ENCODE results near the gene UBR4.

DNA sequence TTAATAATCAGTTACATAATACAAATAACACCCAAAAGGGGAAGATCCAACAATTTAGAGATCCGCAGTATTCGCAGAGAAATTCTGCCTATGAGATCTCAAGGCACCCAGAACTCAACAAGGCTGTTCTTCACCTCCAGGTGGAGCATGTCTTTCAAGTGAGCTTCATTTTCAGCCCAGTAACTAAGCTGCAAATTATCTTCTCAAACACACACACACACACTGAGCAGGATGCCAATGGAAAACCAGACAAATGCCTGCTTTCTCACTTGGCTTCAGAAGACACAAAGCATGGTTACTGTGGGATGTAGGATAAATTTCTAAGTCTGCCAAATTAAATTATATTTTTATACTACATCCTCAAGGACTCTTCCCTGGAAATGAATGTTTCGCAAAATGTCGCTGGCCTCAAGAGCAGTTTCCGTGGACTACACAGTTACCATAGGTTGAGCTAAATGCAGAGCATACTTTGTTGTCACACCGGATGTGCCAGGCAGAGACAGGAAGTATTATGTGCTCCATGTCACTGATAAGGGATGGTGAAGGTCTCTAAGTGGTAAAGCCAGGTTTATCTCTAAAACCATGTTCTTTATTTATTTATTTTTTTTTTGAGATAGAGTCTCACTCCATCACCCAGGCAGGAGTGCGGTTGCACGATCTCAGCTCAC is 30.3 kb downstream of the UBR4 start:
- TF ChIP-seq, protein P1, sequence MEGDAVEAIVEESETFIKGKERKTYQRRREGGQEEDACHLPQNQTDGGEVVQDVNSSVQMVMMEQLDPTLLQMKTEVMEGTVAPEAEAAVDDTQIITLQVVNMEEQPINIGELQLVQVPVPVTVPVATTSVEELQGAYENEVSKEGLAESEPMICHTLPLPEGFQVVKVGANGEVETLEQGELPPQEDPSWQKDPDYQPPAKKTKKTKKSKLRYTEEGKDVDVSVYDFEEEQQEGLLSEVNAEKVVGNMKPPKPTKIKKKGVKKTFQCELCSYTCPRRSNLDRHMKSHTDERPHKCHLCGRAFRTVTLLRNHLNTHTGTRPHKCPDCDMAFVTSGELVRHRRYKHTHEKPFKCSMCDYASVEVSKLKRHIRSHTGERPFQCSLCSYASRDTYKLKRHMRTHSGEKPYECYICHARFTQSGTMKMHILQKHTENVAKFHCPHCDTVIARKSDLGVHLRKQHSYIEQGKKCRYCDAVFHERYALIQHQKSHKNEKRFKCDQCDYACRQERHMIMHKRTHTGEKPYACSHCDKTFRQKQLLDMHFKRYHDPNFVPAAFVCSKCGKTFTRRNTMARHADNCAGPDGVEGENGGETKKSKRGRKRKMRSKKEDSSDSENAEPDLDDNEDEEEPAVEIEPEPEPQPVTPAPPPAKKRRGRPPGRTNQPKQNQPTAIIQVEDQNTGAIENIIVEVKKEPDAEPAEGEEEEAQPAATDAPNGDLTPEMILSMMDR (IDR thresholded peaks at IDR 0.05), result no peak
- no peak for TF ChIP-seq FOXS1 (CRISPR knock-in tag; IDR thresholded peaks at IDR 0.05)
- no peak for TF ChIP-seq CBX8 (IDR thresholded peaks at IDR 0.05)
- TF ChIP-seq MYC (IDR thresholded peaks at IDR 0.05; ENCODE audit: borderline replicate concordance, low read length), result no peak
- TF ChIP-seq POLR2A (IDR thresholded peaks at IDR 0.05; ENCODE audit: low read length), result no peak
- no peak for TF ChIP-seq RNF2 (IDR thresholded peaks at IDR 0.05; ENCODE audit: borderline replicate concordance, low read depth)
- no peak for TF ChIP-seq BCL3 (IDR thresholded peaks at IDR 0.05)
- TF ChIP-seq HMGXB4 (CRISPR knock-in tag; IDR thresholded peaks at IDR 0.05; ENCODE audit: borderline replicate concordance), result no peak
